Measurements from ENCODE around the gene MRPL30. TPM values are rescaled to one million over a fixed set of nuclear protein-coding genes. Genes with fewer than 3 reads are reported as not detected.
"Not testable (repeated sequence)": the region's sequence is repeated elsewhere in the genome, so short reads cannot be mapped to it uniquely, and the experiment has no call there.

MRPL30 gene
- total RNA-seq, 6 donors from 2014 or later, result 9.4 to 44.5 (median 17.0) TPM

DNA sequence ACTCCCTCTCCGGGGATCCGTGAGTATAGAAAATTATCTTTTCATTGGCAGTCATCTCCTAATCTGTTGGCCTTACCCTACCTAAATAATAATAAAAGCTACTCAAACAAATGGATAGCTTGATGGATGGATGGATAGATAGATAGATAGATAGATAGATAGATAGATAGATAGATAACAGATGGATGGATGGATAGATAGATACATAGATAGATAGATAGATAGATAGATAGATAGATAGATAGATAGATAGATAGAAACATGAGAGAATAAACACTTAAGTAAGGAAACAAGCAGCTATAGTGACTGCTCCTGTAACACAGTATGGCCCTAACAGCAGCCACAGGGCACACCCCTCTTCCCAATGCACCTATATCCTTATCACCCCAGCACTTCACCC lies 35.1 kb downstream of the MRPL30 start:
- Histone ChIP-seq H3K4me3 (no peak overlapping the region), H3K9me3 (no peaks in the 10 kb centered on the region), H3K4me1 (no peaks in the 10 kb centered on the region), H3K27ac (no peak overlapping the region), H3K27me3 (no peaks in the 10 kb centered on the region), H3K36me3 (no peaks in the 10 kb centered on the region)
- 88 to 98% methylated on average over 2 of the region's 2 CpGs for WGBS, 2 donors
- DNase-seq (no peak), ATAC-seq (ENCODE audit: low FRiP score in 2 of 2) (no peak)
- TF ChIP-seq POLR2AphosphoS5 (IDR thresholded peaks at IDR 0.05), result no peak
- TF ChIP-seq POLR2A (IDR thresholded peaks at IDR 0.05), result no peak
- TF ChIP-seq EP300 (IDR thresholded peaks at IDR 0.05), result no peak
- TF ChIP-seq, protein P1, sequence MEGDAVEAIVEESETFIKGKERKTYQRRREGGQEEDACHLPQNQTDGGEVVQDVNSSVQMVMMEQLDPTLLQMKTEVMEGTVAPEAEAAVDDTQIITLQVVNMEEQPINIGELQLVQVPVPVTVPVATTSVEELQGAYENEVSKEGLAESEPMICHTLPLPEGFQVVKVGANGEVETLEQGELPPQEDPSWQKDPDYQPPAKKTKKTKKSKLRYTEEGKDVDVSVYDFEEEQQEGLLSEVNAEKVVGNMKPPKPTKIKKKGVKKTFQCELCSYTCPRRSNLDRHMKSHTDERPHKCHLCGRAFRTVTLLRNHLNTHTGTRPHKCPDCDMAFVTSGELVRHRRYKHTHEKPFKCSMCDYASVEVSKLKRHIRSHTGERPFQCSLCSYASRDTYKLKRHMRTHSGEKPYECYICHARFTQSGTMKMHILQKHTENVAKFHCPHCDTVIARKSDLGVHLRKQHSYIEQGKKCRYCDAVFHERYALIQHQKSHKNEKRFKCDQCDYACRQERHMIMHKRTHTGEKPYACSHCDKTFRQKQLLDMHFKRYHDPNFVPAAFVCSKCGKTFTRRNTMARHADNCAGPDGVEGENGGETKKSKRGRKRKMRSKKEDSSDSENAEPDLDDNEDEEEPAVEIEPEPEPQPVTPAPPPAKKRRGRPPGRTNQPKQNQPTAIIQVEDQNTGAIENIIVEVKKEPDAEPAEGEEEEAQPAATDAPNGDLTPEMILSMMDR (IDR thresholded peaks at IDR 0.05), result no peak

DNA sequence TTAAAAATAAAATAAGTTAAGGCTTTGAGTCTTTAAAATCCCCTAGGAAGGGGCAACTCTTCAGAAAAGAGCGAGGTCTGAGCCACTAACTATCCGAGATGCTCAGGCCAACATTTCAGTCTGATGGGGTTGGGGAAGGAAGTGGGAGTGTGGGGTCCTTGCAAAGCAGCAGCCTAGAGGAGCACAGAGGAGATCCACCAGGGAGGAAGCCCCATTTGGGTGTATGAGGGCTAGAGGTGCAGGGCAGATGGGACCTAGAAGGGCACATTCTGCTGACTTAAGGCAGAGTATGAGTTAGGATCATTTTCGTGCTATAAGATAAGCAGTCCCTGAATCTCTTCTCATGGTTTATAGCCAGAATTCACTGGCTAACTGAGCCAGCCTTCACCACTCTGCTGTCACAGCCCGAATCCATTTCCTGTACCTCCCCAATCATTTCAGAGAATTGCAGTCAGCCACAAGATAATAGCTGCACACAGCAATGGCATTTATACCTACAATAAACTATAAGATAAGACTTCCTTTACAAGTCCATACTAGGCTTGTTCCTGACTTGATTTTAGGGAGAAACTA lies 37.0 kb downstream of the MRPL30 start:
- no peak for ATAC-seq (ENCODE audit: low FRiP score in 2 of 2)

DNA sequence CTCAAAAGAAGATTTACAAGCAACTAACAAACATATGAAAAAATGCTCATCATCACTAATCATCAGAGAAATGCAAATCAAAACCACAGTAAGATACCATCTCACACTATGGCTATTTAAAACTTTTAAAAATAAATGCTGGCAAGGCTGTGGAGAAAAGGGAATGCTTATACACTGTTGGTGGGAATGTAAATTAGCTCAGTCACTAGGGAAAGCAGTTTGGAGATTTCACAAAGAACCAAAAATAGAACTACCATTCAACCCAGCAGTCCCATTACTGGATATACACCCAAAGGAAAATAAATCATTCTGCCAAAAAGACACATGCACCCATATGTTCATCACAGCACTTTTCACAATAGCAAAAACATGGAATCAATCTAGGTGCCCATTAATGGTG lies 52.2 kb downstream of the MRPL30 start:
- ATAC-seq (ENCODE audit: low FRiP score in 2 of 2); H3K27me3 ChIP-seq; H3K4me3 ChIP-seq: not testable (repeated sequence)

More for the DNA sequence above, 37.0 kb downstream of the MRPL30 start:
- Histone ChIP-seq H3K4me1 (no peaks in the 10 kb centered on the region), H3K27ac (no peak overlapping the region), H3K9me3 (no peaks in the 10 kb centered on the region), H3K36me3 (no peaks in the 10 kb centered on the region), H3K4me3 (no peak overlapping the region), H3K27me3 (no peaks in the 10 kb centered on the region)
- 73 to 83% methylated on average over 4 of the region's 4 CpGs for WGBS, 2 donors
- no peak for DNase-seq
- TF ChIP-seq POLR2AphosphoS5 (IDR thresholded peaks at IDR 0.05) (no peak), EP300 (IDR thresholded peaks at IDR 0.05) (no peak), POLR2A (IDR thresholded peaks at IDR 0.05) (no peak)
- TF ChIP-seq, protein P1 (IDR thresholded peaks at IDR 0.05), result no peak

DNA sequence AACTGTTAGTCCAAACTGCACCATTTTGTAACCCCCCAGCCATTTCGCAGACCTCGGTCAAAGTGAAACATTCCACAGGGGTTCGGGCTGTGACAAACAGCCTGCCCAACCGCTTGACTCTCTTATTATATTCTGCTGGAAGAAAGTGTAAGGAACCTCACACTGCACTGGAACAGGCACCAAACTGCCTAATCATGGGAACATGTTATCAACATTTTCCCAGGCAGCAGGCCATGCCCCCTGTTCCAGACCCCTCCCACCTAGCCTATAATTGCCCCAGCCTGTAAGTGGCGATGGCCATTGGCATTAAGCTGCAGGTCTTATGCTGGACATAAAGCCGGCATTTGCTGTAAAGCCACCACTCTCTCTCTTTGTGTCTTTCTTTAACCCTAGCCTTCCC lies 57.6 kb downstream of the MRPL30 start:
- Histone ChIP-seq H3K4me3 (no peak overlapping the region), H3K27me3 (no peaks in the 10 kb centered on the region), H3K27ac (no peak overlapping the region), H3K36me3 (no peaks in the 10 kb centered on the region), H3K4me1 (no peaks in the 10 kb centered on the region), H3K9me3 (no peaks in the 10 kb centered on the region)
- no peak for ATAC-seq (ENCODE audit: low FRiP score in 2 of 2)
- no peak for TF ChIP-seq POLR2A (IDR thresholded peaks at IDR 0.05)
- TF ChIP-seq, protein P1 (IDR thresholded peaks at IDR 0.05), result no peak
- no peak for TF ChIP-seq EP300 (IDR thresholded peaks at IDR 0.05)
- TF ChIP-seq POLR2AphosphoS5 (IDR thresholded peaks at IDR 0.05), result no peak
- no peak for DNase-seq
- 95 to 97% methylated on average over 6 of the region's 6 CpGs for WGBS, 2 donors

More for the DNA sequence above, 52.2 kb downstream of the MRPL30 start:
- not testable (repeated sequence) for H3K9me3 ChIP-seq, H3K4me1 ChIP-seq, H3K27ac ChIP-seq, DNase-seq, H3K36me3 ChIP-seq

DNA sequence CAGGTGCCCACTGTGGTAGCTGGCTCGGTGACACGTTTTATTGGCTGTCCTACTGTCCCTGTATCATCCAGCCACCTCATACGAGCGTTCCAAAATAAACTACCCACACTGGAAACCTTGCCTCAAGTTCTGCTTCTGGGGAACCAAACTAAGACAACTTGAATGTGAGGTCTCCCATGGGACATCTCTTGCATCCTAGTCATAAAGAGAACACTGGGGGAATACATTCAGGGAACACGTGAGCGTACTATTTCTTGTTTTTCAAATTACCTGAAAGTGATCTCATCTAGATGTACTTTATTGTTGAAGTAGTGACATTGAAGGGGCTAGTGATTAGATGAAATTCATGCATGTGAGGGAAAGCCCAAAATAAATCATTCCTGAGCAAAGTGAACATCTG lies 59.4 kb downstream of the MRPL30 start:
- ATAC-seq (ENCODE audit: low FRiP score in 2 of 2), result no peak
- TF ChIP-seq EP300 (IDR thresholded peaks at IDR 0.05) (no peak), POLR2AphosphoS5 (IDR thresholded peaks at IDR 0.05) (no peak), POLR2A (IDR thresholded peaks at IDR 0.05) (no peak)
- TF ChIP-seq, protein P1 (IDR thresholded peaks at IDR 0.05), result no peak
- WGBS, 2 donors, result 90% methylated on average over 6 of the region's 6 CpGs

More for the DNA sequence above, 59.4 kb downstream of the MRPL30 start:
- Histone ChIP-seq H3K27me3 (no peaks in the 10 kb centered on the region), H3K27ac (no peak overlapping the region), H3K9me3 (no peaks in the 10 kb centered on the region), H3K4me1 (no peaks in the 10 kb centered on the region), H3K4me3 (no peak overlapping the region), H3K36me3 (no peaks in the 10 kb centered on the region)
- no peak for DNase-seq
